Measurements from ENCODE around the gene ALDH1B1.

GRCh38 chr9:38343037-38343436, 49.5 kb upstream of the ALDH1B1 start:
- TF ChIP-seq CTCF (conservative IDR thresholded peaks at IDR 0.05; ENCODE audit: low read depth, low read length): no peak
- TF ChIP-seq EZH2phosphoT487 (IDR thresholded peaks at IDR 0.05; ENCODE audit: borderline replicate concordance, low read length): no peak

Measured in PC-3 (cell line).